A549 (cell line): Measurements from ENCODE around the gene LSG1.

ENCODE experiments used
- BHLHE40 ChIP-seq: IDR thresholded peaks from 2 replicates; pipeline ENCODE4 v1.6.1; 2012; ENCODE audit warnings: low read depth, low read length, inconsistent platforms
- CHD2 ChIP-seq: fragments of 150-350 bp; IDR thresholded peaks from 2 replicates; pipeline ENCODE4 v1.6.1; 2014; ENCODE audit warnings: low read length; ENCODE audit not compliant: partially characterized antibody
- CHD4 ChIP-seq: fragments of 200-600 bp; sonication (generic); IDR thresholded peaks from 2 replicates; pipeline ENCODE4 v1.6.1; 2016; ENCODE audit warnings: antibody characterized with exemption, mild to moderate bottlenecking, borderline replicate concordance
- EP300 ChIP-seq, 2 experiments: fragments of >200 bp; sonication (Bioruptor Twin); formaldehyde crosslinking; IDR thresholded peaks; 2 replicates in 1 of 2; 3 replicates in 1 of 2; pipeline ENCODE4 v1.6.1; 2016 to 2017
- GATA3 ChIP-seq: IDR thresholded peaks from 2 replicates; pipeline ENCODE4 v1.6.1; 2012; ENCODE audit warnings: borderline replicate concordance
- HDAC2 ChIP-seq: fragments of 200-600 bp; sonication (generic); IDR thresholded peaks from 2 replicates; pipeline ENCODE4 v1.6.1; 2016
- KDM5A ChIP-seq: fragments of 200-600 bp; sonication (generic); IDR thresholded peaks from 2 replicates; pipeline ENCODE4 v1.6.1; 2016; ENCODE audit warnings: antibody characterized with exemption, mild to moderate bottlenecking
- POLR2A ChIP-seq: IDR thresholded peaks from 2 replicates; pipeline ENCODE4 v1.6.1; 2012; ENCODE audit warnings: mild to moderate bottlenecking, low read length
- RAD21 ChIP-seq, 2 experiments: fragments of >200 bp in 1 of 2; sonication (Bioruptor Twin) in 1 of 2; formaldehyde crosslinking in 1 of 2; IDR thresholded peaks in 1 of 2; conservative IDR thresholded peaks in 1 of 2; 2 replicates in 1 of 2; 3 replicates in 1 of 2; pipeline ENCODE4 v1.6.1; 2012 to 2018; ENCODE audit warnings: inconsistent platforms in 1 of 2
- RFX5 ChIP-seq: fragments of 450-650 bp; IDR thresholded peaks from 2 replicates; pipeline ENCODE4 v1.7.1; 2014; ENCODE audit warnings: antibody characterized with exemption, mild to moderate bottlenecking, moderate library complexity
- TF ChIP-seq, protein P1 (sequence below): fragments of >200 bp; sonication (Bioruptor Twin); formaldehyde crosslinking; IDR thresholded peaks from 3 replicates; pipeline ENCODE4 v1.5.1; 2016
- TF ChIP-seq, protein P2 (sequence below): fragments of 150-350 bp; IDR thresholded peaks from 2 replicates; pipeline ENCODE4 v1.6.1; 2014; ENCODE audit warnings: low read depth, mild to moderate bottlenecking, low read length
- TF ChIP-seq, protein P3 (sequence below): fragments of 200-600 bp; sonication (generic); IDR thresholded peaks from 2 replicates; pipeline ENCODE4 v1.6.1; 2016; ENCODE audit warnings: antibody characterized with exemption, mild to moderate bottlenecking, moderate library complexity
- TF ChIP-seq, protein P4 (sequence below): fragments of >200 bp; sonication (Bioruptor Twin); formaldehyde crosslinking; IDR thresholded peaks from 3 replicates; pipeline ENCODE4 v1.6.1; 2016

DNA sequence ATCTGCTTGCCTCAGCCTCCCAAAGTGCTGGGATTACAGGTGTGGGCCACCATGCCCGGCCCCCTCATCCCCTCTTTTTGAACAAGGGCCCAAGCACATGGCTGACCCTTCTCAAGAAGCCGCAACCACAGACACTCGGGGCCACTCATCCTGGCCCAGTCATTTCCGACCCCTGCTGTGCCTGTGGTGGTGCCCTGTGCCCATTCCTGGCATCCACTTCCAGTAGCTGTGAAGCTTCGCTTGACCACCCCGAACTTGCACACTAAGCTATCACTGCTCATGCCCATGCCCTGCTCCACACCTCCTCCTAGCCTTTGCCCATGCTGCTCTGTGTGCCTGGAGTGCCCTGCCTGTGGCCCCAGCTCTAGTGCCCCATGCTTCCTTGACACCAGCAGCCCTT lies 47.0 kb downstream of the LSG1 start:
- TF ChIP-seq, protein P1, sequence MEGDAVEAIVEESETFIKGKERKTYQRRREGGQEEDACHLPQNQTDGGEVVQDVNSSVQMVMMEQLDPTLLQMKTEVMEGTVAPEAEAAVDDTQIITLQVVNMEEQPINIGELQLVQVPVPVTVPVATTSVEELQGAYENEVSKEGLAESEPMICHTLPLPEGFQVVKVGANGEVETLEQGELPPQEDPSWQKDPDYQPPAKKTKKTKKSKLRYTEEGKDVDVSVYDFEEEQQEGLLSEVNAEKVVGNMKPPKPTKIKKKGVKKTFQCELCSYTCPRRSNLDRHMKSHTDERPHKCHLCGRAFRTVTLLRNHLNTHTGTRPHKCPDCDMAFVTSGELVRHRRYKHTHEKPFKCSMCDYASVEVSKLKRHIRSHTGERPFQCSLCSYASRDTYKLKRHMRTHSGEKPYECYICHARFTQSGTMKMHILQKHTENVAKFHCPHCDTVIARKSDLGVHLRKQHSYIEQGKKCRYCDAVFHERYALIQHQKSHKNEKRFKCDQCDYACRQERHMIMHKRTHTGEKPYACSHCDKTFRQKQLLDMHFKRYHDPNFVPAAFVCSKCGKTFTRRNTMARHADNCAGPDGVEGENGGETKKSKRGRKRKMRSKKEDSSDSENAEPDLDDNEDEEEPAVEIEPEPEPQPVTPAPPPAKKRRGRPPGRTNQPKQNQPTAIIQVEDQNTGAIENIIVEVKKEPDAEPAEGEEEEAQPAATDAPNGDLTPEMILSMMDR: no peak
- TF ChIP-seq CHD4: no peak
- TF ChIP-seq CHD2: no peak
- no peak for TF ChIP-seq RAD21 (conservative IDR thresholded peaks at IDR 0.05 in 1 of 2, IDR thresholded peaks at IDR 0.05 in 1 of 2)
- no peak for TF ChIP-seq GATA3
- TF ChIP-seq RFX5: no peak
- no peak for TF ChIP-seq POLR2A
- TF ChIP-seq, protein P2, sequence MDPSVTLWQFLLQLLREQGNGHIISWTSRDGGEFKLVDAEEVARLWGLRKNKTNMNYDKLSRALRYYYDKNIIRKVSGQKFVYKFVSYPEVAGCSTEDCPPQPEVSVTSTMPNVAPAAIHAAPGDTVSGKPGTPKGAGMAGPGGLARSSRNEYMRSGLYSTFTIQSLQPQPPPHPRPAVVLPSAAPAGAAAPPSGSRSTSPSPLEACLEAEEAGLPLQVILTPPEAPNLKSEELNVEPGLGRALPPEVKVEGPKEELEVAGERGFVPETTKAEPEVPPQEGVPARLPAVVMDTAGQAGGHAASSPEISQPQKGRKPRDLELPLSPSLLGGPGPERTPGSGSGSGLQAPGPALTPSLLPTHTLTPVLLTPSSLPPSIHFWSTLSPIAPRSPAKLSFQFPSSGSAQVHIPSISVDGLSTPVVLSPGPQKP: no peak
- no peak for TF ChIP-seq BHLHE40
- TF ChIP-seq, protein P3, sequence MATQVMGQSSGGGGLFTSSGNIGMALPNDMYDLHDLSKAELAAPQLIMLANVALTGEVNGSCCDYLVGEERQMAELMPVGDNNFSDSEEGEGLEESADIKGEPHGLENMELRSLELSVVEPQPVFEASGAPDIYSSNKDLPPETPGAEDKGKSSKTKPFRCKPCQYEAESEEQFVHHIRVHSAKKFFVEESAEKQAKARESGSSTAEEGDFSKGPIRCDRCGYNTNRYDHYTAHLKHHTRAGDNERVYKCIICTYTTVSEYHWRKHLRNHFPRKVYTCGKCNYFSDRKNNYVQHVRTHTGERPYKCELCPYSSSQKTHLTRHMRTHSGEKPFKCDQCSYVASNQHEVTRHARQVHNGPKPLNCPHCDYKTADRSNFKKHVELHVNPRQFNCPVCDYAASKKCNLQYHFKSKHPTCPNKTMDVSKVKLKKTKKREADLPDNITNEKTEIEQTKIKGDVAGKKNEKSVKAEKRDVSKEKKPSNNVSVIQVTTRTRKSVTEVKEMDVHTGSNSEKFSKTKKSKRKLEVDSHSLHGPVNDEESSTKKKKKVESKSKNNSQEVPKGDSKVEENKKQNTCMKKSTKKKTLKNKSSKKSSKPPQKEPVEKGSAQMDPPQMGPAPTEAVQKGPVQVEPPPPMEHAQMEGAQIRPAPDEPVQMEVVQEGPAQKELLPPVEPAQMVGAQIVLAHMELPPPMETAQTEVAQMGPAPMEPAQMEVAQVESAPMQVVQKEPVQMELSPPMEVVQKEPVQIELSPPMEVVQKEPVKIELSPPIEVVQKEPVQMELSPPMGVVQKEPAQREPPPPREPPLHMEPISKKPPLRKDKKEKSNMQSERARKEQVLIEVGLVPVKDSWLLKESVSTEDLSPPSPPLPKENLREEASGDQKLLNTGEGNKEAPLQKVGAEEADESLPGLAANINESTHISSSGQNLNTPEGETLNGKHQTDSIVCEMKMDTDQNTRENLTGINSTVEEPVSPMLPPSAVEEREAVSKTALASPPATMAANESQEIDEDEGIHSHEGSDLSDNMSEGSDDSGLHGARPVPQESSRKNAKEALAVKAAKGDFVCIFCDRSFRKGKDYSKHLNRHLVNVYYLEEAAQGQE: no peak
- TF ChIP-seq, protein P4, sequence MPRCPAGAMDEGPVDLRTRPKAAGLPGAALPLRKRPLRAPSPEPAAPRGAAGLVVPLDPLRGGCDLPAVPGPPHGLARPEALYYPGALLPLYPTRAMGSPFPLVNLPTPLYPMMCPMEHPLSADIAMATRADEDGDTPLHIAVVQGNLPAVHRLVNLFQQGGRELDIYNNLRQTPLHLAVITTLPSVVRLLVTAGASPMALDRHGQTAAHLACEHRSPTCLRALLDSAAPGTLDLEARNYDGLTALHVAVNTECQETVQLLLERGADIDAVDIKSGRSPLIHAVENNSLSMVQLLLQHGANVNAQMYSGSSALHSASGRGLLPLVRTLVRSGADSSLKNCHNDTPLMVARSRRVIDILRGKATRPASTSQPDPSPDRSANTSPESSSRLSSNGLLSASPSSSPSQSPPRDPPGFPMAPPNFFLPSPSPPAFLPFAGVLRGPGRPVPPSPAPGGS: no peak
- TF ChIP-seq EP300 (IDR thresholded peaks at IDR 0.05): no peak
- TF ChIP-seq HDAC2: no peak
- TF ChIP-seq KDM5A: no peak
